ENCODE data around the gene TTBK2.

GRCh38 chr15:42696626-42697025 lies 224.0 kb downstream of the TTBK2 start:
- TF ChIP-seq POLR2A (IDR thresholded peaks at IDR 0.05), result no peak
- TF ChIP-seq, protein P1, sequence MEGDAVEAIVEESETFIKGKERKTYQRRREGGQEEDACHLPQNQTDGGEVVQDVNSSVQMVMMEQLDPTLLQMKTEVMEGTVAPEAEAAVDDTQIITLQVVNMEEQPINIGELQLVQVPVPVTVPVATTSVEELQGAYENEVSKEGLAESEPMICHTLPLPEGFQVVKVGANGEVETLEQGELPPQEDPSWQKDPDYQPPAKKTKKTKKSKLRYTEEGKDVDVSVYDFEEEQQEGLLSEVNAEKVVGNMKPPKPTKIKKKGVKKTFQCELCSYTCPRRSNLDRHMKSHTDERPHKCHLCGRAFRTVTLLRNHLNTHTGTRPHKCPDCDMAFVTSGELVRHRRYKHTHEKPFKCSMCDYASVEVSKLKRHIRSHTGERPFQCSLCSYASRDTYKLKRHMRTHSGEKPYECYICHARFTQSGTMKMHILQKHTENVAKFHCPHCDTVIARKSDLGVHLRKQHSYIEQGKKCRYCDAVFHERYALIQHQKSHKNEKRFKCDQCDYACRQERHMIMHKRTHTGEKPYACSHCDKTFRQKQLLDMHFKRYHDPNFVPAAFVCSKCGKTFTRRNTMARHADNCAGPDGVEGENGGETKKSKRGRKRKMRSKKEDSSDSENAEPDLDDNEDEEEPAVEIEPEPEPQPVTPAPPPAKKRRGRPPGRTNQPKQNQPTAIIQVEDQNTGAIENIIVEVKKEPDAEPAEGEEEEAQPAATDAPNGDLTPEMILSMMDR (IDR thresholded peaks at IDR 0.05), result no peak
